LNCaP clone FGC (cell line): ENCODE results near the gene RAB31.

Source experiments
- DNase-seq: peaks from one replicate; pipeline ENCODE4 v3.0.0-alpha.2; 2011; ENCODE audit warnings: low read depth
- H3K4me3 ChIP-seq: 2 replicates; pipeline ENCODE4 v1.5.1; 2011; ENCODE audit warnings: mild to moderate bottlenecking, low read depth, low read length, control low read depth
- CTCF ChIP-seq: IDR thresholded peaks from 2 replicates; pipeline ENCODE4 v1.5.1; 2012; ENCODE audit warnings: mild to moderate bottlenecking; ENCODE audit not compliant: control insufficient read depth, insufficient read depth; ENCODE audit errors: extremely low read depth

RAB31 gene

GRCh38 chr18:9788140-9788539 is 80.0 kb downstream of the RAB31 start:
- DNase-seq = no peak
- H3K4me3 ChIP-seq = no peak overlapping the region
- TF ChIP-seq CTCF = no peak

GRCh38 chr18:9788860-9789259 is 80.8 kb downstream of the RAB31 start:
- DNase-seq = no peak
- no peak for TF ChIP-seq CTCF
- H3K4me3 ChIP-seq = no peak overlapping the region

GRCh38 chr18:9790261-9790660 is 82.2 kb downstream of the RAB31 start:
- no peak for TF ChIP-seq CTCF
- H3K4me3 ChIP-seq = no peak overlapping the region
- DNase-seq = no peak

GRCh38 chr18:9791991-9792390 is 83.9 kb downstream of the RAB31 start:
- no peak overlapping the region for H3K4me3 ChIP-seq
- no peak for DNase-seq
- no peak for TF ChIP-seq CTCF

- DNase-seq = no peak
These were observed 84.6 kb downstream of the RAB31 start for GRCh38 chr18:9792565-9793245.

GRCh38 chr18:9796011-9796410 is 87.9 kb downstream of the RAB31 start:
- TF ChIP-seq CTCF = no peak
- no peak overlapping the region for H3K4me3 ChIP-seq
- DNase-seq = no peak

More at GRCh38 chr18:9792565-9793245, 84.6 kb downstream of the RAB31 start:
- H3K4me3 ChIP-seq = no peak overlapping the region
- no peak for TF ChIP-seq CTCF

- DNase-seq = peak; percentile 25
- peak overlapping the region; percentile 20; the same call in 1 of the 2 replicates for H3K4me3 ChIP-seq
- TF ChIP-seq CTCF = no peak
These were observed 88.9 kb downstream of the RAB31 start for GRCh38 chr18:9796935-9797549.
